DMS114 treated with DMSO at 0.1 percent for 48 hours (cell line): ENCODE data around the gene REX1BD.
"Not testable (repeated sequence)": the region's sequence is repeated elsewhere in the genome, so short reads cannot be mapped to it uniquely, and the experiment has no call there.

Experiments used
- DNase-seq: peaks from one replicate; lab custom pipeline; 2025; ENCODE audit not compliant: unreplicated experiment; lab: John Stamatoyannopoulos, UW

REX1BD gene

GRCh38 chr19:18600692-18601397 lies 12.2 kb downstream of the REX1BD start:
- not testable (repeated sequence) for DNase-seq

- no peak for DNase-seq
These were observed 13.3 kb downstream of the REX1BD start for GRCh38 chr19:18601875-18602274.

GRCh38 chr19:18603255-18603957 lies 14.8 kb downstream of the REX1BD start:
- DNase-seq: peak; percentile 33

GRCh38 chr19:18603958-18604819 lies 15.6 kb downstream of the REX1BD start:
- DNase-seq: no peak

GRCh38 chr19:18604820-18605159 lies 16.2 kb downstream of the REX1BD start:
- no peak for DNase-seq

GRCh38 chr19:18605196-18605545 lies 16.6 kb downstream of the REX1BD start:
- DNase-seq: no peak

GRCh38 chr19:18605546-18606280 lies 17.1 kb downstream of the REX1BD start:
- no peak for DNase-seq

- no peak for DNase-seq
These were observed 18.0 kb downstream of the REX1BD start, which contains the start of gene CRLF1 for GRCh38 chr19:18606281-18607225. TSS of gene CRLF1 (minus strand) at chr19:18606799. CDS start at chr19:18606656, 143 bp downstream.

GRCh38 chr19:18607226-18608101 lies 18.9 kb downstream of the REX1BD start:
- no peak for DNase-seq

- no peak for DNase-seq
These were observed 19.7 kb downstream of the REX1BD start for GRCh38 chr19:18608102-18608804.

- DNase-seq: no peak
These were observed 20.5 kb downstream of the REX1BD start for GRCh38 chr19:18608805-18609716.

- DNase-seq: no peak
These were observed 21.1 kb downstream of the REX1BD start for GRCh38 chr19:18609717-18610051.

- no peak for DNase-seq
These were observed 21.6 kb downstream of the REX1BD start for GRCh38 chr19:18610245-18610555.

GRCh38 chr19:18610556-18611326 lies 22.1 kb downstream of the REX1BD start:
- no peak for DNase-seq

- DNase-seq: no peak
These were observed 22.9 kb downstream of the REX1BD start for GRCh38 chr19:18611327-18612050.

GRCh38 chr19:18612051-18612771 lies 23.6 kb downstream of the REX1BD start:
- DNase-seq: no peak
